IgD-negative memory B cell (primary cell): ENCODE results near the gene RAD51B. TPM values are rescaled to one million over a fixed set of nuclear protein-coding genes. Genes with fewer than 3 reads are reported as not detected.
"Not testable (repeated sequence)": the region's sequence is repeated elsewhere in the genome, so short reads cannot be mapped to it uniquely, and the experiment has no call there.

Experiments used
- H3K27ac Mint-ChIP-seq, 3 donors: one replicate each; pipeline ENCODE4 v1.8.0; 2020 to 2022; ENCODE audit warnings: mild to moderate bottlenecking in 3 of 3, mixed read lengths in 3 of 3, moderate library complexity in 1 of 3
- H3K27me3 Mint-ChIP-seq: one replicate; pipeline ENCODE4 v1.8.0; 2021; ENCODE audit warnings: mixed read lengths
- H3K36me3 Mint-ChIP-seq: one replicate; pipeline ENCODE4 v1.8.0; 2020; ENCODE audit warnings: mild to moderate bottlenecking, mixed read lengths
- H3K4me1 Mint-ChIP-seq, 3 donors: one replicate each; pipeline ENCODE4 v1.8.0; 2020 to 2022; ENCODE audit warnings: mixed read lengths in 3 of 3, mild to moderate bottlenecking in 1 of 3
- H3K4me3 Mint-ChIP-seq, 4 donors: one replicate each; pipeline ENCODE4 v1.8.0; 2020 to 2022; ENCODE audit warnings: mild to moderate bottlenecking in 4 of 4, mixed read lengths in 4 of 4, moderate library complexity in 3 of 4
- H3K9me3 Mint-ChIP-seq, 3 donors: one replicate each; pipeline ENCODE4 v1.8.0; 2020 to 2021; ENCODE audit warnings: mixed read lengths in 3 of 3, mild to moderate bottlenecking in 1 of 3
- polyA plus RNA-seq: library from polyadenylated mRNA; unstranded; fragments of 300-500 nt; fragmentation: Illumina TruSeq; gene quantifications from one replicate; pipeline ENCODE4 v1.2.3, GENCODE V29; 2021

RAD51B gene
- polyA plus RNA-seq, 1 donor from 2014 or later, result 24.9 TPM

DNA sequence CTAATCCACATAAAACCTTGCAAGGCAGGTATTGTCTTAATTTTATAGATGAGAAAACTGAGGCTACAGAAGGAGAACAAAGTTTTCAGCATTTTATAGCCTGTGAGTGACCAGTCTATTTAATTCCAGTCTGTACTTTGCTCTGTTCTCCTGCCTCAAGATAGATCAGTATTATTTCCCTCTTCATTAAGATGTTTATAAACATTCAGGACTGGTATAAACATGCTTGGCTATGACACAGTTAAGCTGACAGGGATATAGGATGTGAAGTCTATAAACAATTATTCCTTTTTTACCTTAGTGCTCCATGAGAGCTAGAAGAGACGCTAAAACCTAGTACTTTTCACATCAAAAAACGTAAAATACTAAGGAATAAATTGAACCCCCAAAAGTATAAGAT, 287.3 kb downstream of the RAD51B start:
- Mint-ChIP-seq H3K27me3 (no peaks in the 10 kb centered on the region), H3K4me3 (no peak overlapping the region), H3K4me1 (no peaks in the 10 kb centered on the region), H3K27ac (no peak overlapping the region), H3K9me3 (peaks cover 2 to 7% (median 3%) of the 10 kb centered on the region in 3 donors), H3K36me3 (peaks cover 12% of the 10 kb centered on the region)

DNA sequence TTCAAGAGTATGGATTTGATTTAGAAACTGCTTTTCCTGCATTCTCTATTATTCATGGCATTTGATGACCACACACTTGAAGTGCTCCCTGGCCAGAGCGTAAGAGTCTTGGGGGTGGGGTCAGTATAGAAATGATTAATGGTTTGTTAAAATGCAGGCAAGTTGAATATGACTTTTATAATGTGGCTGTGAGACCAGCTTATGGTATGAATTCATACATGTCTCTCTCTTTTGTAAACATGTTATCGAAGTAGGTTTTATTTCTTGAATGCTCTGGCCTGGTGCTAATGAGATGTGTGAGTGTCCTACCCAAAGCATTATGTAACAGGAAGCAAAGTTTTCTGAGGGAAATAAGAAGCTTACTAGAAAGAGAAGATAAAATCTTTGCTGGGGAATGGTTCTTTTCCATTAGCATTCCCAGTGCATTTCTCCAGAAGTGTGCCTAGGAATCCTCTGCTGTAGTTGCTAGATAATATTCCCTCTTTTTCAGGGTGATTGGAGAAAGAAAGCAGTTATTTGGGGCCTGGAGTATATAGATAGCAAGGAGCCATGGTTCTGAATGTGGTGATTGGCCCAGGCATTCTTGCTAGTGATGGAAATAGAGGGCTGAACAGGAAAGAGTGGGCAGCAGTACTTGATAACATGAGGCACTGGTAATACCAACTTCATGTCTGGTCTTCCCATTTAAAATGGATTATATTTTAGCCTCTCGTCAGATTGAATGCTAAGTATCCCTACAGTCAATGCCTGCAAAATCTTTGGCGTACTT, 289.7 kb downstream of the RAD51B start:
- H3K27me3 Mint-ChIP-seq, result no peaks in the 10 kb centered on the region
- peaks cover 1% of the 10 kb centered on the region for H3K36me3 Mint-ChIP-seq
- no peak overlapping the region for H3K4me3 Mint-ChIP-seq
- no peaks in the 10 kb centered on the region for H3K4me1 Mint-ChIP-seq
- H3K9me3 Mint-ChIP-seq, result no peaks in the 10 kb centered on the region
- H3K27ac Mint-ChIP-seq, result no peak overlapping the region

DNA sequence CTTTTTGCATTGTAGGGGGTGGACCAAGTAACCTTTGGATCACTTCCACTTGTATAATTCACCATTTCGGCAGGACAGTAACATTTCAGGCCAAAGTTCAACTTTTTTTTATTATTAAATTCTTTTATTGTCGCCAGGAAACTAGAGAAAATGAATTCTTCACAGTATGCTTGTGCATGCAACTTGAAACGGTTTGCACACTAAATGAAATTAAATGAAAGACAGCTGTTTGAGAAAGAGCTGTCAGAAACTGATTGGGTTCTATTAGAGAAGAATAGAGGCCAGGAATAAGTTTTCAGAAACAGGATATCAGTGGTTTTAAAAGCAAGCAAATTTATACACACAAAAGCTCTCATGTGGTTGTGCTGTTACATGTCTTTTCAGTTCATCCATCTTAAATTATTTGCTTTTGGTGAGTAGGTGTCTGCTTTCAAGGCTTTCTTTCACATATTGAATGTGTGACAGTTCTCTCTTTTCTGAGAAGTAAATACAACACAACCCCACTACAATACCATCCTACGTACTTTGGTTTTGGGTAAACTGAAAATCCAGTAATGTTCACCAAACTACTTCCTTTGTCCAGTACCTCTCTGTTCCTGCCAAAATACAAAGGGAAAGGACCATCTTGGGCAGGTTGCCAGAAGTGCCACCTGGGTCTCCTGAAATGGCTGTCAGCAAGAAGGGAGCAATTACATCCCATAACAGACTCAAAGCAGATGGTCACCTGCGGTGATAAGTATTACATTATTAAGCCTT, 291.7 kb downstream of the RAD51B start:
- H3K36me3 Mint-ChIP-seq, result no peaks in the 10 kb centered on the region

DNA sequence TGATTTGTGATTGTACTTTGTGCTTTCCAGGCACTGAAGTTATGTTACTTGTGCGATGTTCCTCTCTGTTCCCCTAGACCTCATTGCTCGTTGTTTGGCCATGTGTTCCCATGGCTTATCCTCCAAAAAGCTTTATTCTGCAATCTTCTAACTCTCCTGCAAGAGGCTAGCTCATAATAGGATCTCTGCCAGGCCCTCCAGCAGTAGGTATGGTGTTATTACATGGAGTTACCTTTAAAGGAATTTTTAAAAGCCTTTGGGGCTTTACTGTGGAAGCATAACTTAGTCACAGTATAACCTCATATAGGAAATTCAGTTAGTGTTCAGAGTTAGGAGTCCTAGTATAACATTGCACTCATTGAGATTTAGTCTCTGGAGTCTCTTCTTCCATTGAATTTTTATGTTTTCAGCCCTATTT, 292.3 kb downstream of the RAD51B start:
- Mint-ChIP-seq H3K9me3 (no peaks in the 10 kb centered on the region), H3K4me1 (no peaks in the 10 kb centered on the region), H3K36me3 (no peaks in the 10 kb centered on the region), H3K27ac (no peak overlapping the region), H3K27me3 (no peaks in the 10 kb centered on the region), H3K4me3 (no peak overlapping the region)

More for the DNA sequence above, 291.7 kb downstream of the RAD51B start:
- no peaks in the 10 kb centered on the region for H3K9me3 Mint-ChIP-seq
- H3K27me3 Mint-ChIP-seq, result no peaks in the 10 kb centered on the region
- H3K4me3 Mint-ChIP-seq, result no peak overlapping the region
- no peak overlapping the region for H3K27ac Mint-ChIP-seq
- no peaks in the 10 kb centered on the region for H3K4me1 Mint-ChIP-seq

DNA sequence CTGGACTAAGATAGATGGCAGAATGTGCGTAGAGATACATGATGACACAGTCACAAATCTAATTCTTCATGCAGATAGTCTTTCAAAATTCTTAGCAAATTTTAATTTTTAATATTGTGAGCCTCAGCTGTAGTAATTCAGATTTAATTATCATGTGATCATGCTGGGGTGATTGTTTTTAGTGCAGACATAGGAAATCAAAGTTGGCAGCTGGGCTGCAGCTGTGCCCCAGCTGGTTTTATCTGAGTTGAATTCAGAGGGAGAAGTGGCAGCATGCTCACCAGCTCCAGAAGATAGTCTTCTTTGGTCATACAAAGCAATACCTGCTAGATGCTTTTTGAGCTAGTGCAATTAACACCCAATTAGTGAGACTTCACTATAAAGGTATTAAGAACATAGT, 292.9 kb downstream of the RAD51B start:
- Mint-ChIP-seq H3K27ac (no peak overlapping the region), H3K4me1 (no peaks in the 10 kb centered on the region), H3K4me3 (no peak overlapping the region), H3K9me3 (no peaks in the 10 kb centered on the region), H3K36me3 (no peaks in the 10 kb centered on the region), H3K27me3 (no peaks in the 10 kb centered on the region)

DNA sequence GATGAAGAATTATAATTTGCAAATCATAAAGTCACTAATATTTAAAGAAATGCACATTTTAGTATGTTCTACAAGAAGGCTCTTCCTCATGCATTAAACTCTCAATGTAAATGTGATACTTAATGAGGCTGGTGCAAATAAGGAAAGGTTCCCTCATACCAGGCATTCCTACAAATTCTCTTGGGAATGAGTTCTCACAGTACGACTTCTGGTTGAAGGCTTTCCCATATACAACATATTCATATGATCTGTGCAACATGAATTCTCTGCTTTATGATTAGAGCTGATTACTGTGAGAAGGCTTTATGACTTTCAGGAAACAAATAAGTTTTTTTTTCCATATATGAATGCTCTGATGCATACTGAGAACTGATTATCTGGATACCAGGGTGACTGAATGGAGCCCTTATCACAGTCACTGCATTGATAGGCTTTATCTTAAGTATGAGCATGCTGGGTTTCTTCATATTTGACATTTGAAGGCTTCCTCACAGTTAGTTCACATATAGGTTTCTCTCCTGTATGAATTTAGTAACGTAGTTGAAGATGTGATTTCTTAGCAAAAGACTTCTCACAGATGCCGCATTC, 293.9 kb downstream of the RAD51B start:
- no peak overlapping the region for H3K4me3 Mint-ChIP-seq
- H3K9me3 Mint-ChIP-seq, result no peaks in the 10 kb centered on the region
- H3K27ac Mint-ChIP-seq, result no peak overlapping the region
- no peaks in the 10 kb centered on the region for H3K27me3 Mint-ChIP-seq
- no peaks in the 10 kb centered on the region for H3K36me3 Mint-ChIP-seq
- H3K4me1 Mint-ChIP-seq, result no peaks in the 10 kb centered on the region

DNA sequence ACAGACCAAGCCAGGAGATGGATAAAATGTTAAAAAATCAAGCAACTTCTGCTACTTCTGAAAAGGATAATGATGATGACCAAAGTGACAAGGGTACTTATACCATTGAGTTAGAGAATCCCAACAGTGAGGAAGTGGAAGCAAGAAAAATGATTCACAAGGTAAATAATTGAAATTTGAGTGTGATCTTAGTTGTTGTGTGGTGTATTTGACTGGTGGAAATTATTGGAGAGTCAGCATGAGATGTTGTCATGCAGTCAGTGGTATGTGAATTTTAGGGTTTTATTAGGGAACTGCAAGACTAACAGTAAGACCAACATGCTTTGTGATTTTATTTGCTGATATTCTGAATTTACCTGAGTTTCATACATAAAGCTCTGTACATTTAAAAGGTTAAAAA, 296.4 kb downstream of the RAD51B start:
- H3K9me3 Mint-ChIP-seq, H3K4me1 Mint-ChIP-seq, H3K4me3 Mint-ChIP-seq, H3K27me3 Mint-ChIP-seq, H3K27ac Mint-ChIP-seq, H3K36me3 Mint-ChIP-seq: not testable (repeated sequence)

DNA sequence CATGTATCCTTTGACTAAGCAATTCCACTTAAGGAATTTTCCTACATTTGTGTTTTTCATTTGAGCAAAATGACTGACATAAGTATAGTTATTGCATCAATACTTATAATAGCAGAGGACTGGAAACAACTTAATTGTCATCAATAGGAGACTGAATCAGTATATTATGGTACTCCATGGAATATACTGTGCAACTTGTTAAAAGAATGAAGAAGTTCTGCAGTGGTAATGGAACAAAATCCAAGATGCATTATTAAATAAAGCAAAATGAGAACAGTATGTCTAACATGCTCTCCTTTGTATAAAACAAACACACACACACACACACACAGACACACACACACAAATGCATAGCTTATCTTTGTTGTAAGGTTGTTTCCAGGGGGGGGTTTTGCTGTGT, 303.1 kb downstream of the RAD51B start:
- H3K27ac Mint-ChIP-seq, result no peak overlapping the region
- H3K9me3 Mint-ChIP-seq, result peaks cover 0 to 8% (median 2%) of the 10 kb centered on the region in 3 donors
- no peaks in the 10 kb centered on the region for H3K4me1 Mint-ChIP-seq
- no peak overlapping the region for H3K4me3 Mint-ChIP-seq
- peaks cover 8% of the 10 kb centered on the region for H3K36me3 Mint-ChIP-seq
- H3K27me3 Mint-ChIP-seq, result no peaks in the 10 kb centered on the region

DNA sequence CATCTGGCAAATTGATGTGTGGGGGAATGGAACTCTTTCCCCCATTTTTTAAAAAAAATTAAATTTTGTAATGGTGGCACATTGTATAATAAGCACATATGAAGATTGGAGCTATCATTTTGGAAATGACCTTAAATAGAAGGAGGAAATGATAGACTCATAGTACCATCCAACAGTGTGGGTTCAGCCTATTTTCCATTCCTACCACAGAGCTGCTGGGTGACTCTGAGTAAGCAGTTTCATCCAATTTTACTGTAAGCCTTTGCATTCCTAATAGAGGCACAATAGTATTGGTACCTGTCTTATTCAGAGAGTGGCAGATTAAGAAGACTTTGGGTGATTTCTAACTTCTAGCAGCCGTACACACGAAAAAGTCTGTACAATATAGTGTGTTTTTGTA, 304.5 kb downstream of the RAD51B start:
- Mint-ChIP-seq H3K27me3 (no peaks in the 10 kb centered on the region), H3K27ac (no peak overlapping the region), H3K4me3 (no peak overlapping the region), H3K4me1 (no peaks in the 10 kb centered on the region), H3K36me3 (peaks cover 4% of the 10 kb centered on the region), H3K9me3 (peaks cover 0 to 8% (median 2%) of the 10 kb centered on the region in 3 donors)

DNA sequence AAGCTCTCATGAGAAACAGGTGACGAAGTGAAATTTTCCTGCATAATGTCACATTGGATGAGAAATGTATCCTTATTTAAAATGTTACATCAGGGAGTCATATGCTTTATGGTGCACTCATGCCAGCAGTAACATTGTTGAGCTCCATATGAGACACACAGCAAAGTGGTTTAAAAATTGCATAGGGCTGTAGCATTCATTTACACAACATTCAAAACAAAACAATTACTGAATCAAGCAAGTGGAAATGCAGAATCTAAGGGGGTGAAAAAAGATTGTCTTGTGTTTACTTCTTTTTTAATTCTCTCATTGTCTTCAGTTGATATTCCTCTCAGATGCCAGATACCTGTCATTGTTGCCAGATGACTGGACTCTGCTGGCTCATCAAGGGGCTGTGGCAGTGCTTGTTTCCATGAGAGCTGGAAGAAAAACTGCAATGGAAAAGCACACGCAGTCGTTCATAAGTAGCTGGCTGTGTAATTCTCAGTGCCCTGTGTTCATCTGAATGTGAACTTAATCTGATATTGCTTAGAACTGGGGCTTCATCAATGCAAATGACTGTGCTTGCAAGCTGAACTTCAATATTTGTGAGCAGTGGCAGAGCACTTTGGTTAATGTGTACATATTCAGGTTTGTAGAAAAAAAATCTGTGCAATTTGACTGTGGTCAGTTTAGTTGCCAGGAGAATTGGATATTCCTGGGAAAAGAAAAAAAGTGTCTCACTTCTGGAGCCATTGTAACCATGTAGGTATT, 305.6 kb downstream of the RAD51B start:
- peaks cover 0 to 8% (median 2%) of the 10 kb centered on the region in 3 donors for H3K9me3 Mint-ChIP-seq

DNA sequence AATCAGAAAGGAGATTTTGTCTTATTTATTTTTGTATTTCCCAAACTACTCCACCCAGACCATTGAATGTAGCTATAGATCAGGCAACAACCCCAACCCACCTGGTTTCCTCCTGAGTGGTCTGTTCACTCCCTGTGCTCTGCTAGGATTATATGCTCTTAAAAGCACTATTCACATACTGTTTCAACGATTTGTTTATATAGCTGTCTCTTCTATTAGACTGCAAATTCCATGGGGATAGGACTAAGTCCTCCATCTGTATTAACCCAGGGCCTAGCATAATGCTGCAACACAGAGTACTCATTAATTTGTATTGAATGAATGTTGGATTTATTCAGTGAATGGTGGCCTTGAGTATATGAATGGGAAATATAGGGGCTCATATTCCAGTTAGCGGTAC, 307.6 kb downstream of the RAD51B start:
- H3K27ac Mint-ChIP-seq, result no peak overlapping the region
- no peaks in the 10 kb centered on the region for H3K27me3 Mint-ChIP-seq
- no peaks in the 10 kb centered on the region for H3K9me3 Mint-ChIP-seq
- peaks cover 2% of the 10 kb centered on the region for H3K36me3 Mint-ChIP-seq
- H3K4me3 Mint-ChIP-seq, result no peak overlapping the region
- H3K4me1 Mint-ChIP-seq, result no peaks in the 10 kb centered on the region

More for the DNA sequence above, 305.6 kb downstream of the RAD51B start:
- no peaks in the 10 kb centered on the region for H3K27me3 Mint-ChIP-seq
- H3K36me3 Mint-ChIP-seq, result peaks cover 4% of the 10 kb centered on the region
- no peaks in the 10 kb centered on the region for H3K4me1 Mint-ChIP-seq
- H3K27ac Mint-ChIP-seq, result no peak overlapping the region
- no peak overlapping the region for H3K4me3 Mint-ChIP-seq

DNA sequence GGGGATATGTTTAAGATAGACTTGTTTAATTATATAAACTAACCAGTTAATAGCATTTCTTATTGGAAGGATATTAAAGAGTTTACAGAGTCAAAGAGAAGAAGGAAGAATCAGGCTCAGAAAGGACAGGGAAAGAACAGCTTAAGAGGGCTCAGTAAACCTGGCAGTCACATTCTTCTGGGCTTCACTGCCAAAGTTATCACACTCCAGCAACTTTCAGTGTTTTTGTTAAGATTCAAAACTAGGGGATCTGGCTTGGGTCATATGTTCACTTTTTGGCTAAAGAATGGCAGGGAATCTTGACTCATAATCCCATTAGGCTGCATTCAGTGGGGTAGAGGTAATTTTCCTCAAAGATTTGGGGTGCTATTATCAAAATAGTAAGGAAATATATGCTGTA, 312.3 kb downstream of the RAD51B start:
- peaks cover 0 to 5% (median 2%) of the 10 kb centered on the region in 3 donors for H3K4me1 Mint-ChIP-seq
- H3K27me3 Mint-ChIP-seq, result no peaks in the 10 kb centered on the region
- no peak overlapping the region for H3K27ac Mint-ChIP-seq
- peaks cover 0 to 1% (median 0%) of the 10 kb centered on the region in 3 donors for H3K9me3 Mint-ChIP-seq
- peaks cover 3% of the 10 kb centered on the region for H3K36me3 Mint-ChIP-seq
- H3K4me3 Mint-ChIP-seq, result no peak overlapping the region

DNA sequence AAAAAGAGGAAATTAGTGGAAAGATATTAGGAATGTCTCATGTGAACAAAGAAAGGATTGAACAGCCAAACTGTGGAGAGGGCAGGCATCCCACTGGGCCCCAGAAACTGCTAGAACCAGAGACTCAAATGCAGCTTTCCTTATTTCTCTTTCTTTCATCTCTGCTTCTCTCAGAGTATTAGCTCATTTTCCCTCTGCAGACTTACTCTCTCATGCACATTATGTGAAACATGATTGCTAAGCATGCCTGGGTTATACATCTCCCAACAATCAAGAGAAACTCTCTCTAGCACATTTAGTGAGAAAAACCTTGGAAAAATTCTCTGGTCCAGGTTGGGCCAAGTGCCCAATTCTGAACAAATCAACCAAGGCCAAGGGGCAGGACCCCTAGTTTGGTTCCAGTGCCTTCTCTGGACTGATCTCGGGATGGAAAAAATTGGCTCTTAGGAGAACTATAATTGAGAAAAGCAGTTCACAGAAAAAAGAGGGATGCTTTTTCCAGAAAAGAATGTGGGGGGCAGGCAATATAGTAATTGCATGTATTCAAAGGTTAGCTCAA, 313.1 kb downstream of the RAD51B start:
- peaks cover 0 to 1% (median 0%) of the 10 kb centered on the region in 3 donors for H3K9me3 Mint-ChIP-seq
- no peak overlapping the region for H3K4me3 Mint-ChIP-seq
- no peak overlapping the region for H3K27ac Mint-ChIP-seq
- peaks cover 3% of the 10 kb centered on the region for H3K36me3 Mint-ChIP-seq
- no peaks in the 10 kb centered on the region for H3K27me3 Mint-ChIP-seq
- peaks cover 0 to 5% (median 2%) of the 10 kb centered on the region in 3 donors for H3K4me1 Mint-ChIP-seq

DNA sequence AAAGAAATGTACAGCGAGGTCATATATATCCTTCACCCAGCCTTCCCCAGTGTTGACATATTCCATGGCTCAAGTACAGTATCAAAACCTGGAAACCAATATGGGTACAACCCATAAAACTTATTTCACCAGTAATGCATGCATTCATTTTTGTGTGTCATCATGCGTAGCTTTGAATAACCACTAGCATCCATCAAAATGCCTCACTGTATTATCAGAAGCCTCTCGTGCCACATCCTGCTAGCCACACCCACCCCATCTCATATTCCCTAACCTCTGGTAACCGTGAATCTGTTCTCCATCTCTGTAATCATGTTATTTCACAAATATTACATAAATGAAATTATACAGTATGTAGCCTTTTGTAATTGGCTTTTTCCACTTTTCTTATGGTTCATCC, 314.3 kb downstream of the RAD51B start:
- peaks cover 5% of the 10 kb centered on the region for H3K36me3 Mint-ChIP-seq
- H3K27me3 Mint-ChIP-seq, result no peaks in the 10 kb centered on the region
- no peak overlapping the region for H3K27ac Mint-ChIP-seq
- H3K9me3 Mint-ChIP-seq, result peaks cover 0 to 1% (median 0%) of the 10 kb centered on the region in 3 donors
- no peak overlapping the region for H3K4me3 Mint-ChIP-seq
- H3K4me1 Mint-ChIP-seq, result peaks cover 0 to 5% (median 2%) of the 10 kb centered on the region in 3 donors
